HG03342 (cell line): Measurements from ENCODE around the gene PPP4C.

Source experiments
- ATAC-seq: cut with Tn5 transposase; IDR thresholded peaks from one replicate; pipeline ENCODE4 v1.9.1; 2021; ENCODE audit warnings: mild to moderate bottlenecking, moderate library complexity; ENCODE audit not compliant: unreplicated experiment

PPP4C gene

DNA sequence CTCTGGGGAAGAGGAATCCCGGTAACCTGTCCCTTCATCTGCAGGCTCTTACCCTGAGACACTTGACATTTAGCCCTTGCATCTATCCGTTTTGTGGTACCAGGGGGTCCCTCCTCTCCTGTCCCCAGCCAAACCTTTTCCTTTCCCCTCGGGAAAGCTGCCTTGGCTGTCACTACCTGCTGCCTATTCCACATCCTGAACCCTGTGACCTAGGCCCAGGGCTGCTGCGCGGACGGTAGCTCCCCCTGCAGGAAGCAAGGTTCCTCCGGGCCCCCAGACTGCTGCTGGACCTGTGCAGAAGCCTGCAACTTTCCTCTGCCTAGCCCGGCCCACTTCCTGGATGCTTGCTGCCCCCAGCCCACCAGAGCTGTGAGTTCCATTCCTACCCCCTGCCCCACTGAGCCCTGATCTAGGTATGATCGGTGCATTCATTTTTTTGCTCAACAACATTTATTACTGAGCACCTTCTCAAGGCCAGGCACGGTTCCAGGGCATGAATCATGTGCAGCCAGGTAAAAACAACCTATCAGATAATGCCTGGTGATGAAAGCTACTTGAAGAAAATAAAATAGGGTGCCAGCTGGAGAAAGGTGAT is 20.7 kb upstream of the PPP4C start:
- no peak for ATAC-seq

GRCh38 chr16:30060346-30060745 is 15.4 kb upstream of the PPP4C start:
- no peak for ATAC-seq

DNA sequence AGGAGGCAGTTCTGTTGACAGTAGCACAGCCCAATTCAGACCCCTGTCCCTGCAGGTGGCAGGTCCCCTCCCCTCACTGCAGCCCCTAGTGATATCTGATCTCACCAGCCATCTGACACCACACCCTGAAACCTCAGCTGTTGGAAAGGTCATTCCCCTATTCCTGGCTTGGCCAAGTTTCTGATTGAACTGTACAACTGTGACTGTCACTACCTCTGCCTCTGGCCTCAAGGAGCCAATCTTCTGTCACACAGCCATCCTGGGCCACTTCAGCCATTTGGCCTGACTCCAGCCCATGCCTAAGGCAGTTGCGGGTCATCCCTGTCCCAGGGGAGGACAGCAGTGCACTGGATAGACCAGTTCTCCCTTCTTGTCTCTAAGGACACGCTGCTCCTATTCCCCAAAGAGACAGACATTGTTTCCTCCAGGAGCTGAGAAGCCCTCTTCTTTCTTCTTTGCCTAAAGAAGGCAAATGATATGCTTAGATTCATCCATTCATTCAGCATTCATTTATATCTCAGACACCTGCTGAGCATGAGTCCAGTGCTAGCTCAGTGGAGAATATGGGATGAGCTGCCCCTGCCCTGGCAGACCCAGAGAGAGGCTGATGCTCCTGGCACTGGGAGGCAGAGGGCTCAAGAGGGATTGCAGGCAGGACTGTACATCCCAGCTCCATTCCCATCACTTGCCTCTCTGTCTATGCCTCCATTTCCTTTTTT is 14.8 kb upstream of the PPP4C start:
- ATAC-seq, result no peak

- ATAC-seq, result no peak
Observed at GRCh38 chr16:30063278-30063892, 12.4 kb upstream of the PPP4C start.

- ATAC-seq, result no peak
Observed at GRCh38 chr16:30063893-30064728, 11.7 kb upstream of the PPP4C start.

DNA sequence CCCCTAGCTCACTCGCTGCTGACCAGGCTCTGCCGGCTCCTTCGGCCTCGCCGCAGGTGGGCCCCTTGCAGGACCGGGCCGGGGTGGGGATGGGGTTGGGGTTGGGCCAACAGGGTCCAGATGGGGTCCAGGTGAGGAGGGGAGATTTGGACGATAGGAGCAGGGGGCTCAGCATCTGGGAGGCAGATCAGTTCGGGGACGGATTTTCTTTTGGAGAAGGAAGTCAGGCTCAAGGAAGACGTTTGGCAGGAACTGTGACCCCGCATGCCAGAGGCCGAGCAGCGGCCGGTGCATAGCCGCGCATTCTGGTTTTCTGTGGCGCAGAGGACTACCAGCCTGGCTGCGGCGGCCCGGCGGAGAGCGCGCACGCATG is 11.1 kb upstream of the PPP4C start:
- ATAC-seq, result no peak

DNA sequence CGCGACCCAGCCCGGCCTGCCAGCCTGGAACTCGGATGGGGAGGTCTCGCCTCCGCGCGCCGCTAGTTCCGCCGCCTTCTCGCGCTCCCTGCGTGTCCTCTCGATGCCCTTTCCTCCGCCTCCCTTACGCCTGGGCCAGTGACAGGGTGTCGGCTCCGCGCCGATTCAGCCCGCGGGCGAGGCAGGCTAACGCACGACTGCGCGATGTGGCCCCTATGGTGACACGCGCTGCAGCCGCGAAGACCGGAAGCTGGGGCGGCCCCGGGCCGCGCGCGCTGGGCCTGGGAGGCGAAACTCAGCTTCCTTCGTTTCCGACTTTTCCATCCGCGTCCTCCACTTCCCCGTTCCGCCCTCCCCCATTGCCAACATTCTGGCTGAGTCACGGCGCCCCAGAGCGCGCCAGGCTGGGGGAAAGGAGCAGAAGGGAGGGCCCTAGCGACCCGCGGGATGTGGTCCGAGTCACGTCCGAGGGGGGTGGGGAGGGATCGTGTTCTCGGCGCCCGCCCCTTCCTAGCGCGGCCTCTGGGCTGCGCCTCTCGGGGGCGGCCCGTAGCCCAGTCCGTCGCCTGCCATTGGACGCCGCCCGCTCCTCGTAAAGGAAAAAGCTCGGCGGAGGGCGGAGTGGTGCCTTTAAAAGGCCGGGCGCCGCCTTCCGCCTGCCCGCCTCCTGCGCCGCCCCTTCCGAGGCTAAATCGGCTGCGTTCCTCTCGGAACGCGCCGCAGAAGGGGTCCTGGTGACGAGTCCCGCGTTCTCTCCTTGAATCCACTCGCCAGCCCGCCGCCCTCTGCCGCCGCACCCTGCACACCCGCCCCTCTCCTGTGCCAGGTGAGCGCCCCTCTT is 10.5 kb upstream of the PPP4C start, which contains the start of gene ALDOA:
TSS of gene ALDOA (plus strand) at position 659 of the 841 bp plus-strand sequence. CDS start 1,138 bp downstream, outside the sequence.
- ATAC-seq, result peak; percentile 73

- no peak for ATAC-seq
Observed at GRCh38 chr16:30065943-30066760, 9.6 kb upstream of the PPP4C start.

DNA sequence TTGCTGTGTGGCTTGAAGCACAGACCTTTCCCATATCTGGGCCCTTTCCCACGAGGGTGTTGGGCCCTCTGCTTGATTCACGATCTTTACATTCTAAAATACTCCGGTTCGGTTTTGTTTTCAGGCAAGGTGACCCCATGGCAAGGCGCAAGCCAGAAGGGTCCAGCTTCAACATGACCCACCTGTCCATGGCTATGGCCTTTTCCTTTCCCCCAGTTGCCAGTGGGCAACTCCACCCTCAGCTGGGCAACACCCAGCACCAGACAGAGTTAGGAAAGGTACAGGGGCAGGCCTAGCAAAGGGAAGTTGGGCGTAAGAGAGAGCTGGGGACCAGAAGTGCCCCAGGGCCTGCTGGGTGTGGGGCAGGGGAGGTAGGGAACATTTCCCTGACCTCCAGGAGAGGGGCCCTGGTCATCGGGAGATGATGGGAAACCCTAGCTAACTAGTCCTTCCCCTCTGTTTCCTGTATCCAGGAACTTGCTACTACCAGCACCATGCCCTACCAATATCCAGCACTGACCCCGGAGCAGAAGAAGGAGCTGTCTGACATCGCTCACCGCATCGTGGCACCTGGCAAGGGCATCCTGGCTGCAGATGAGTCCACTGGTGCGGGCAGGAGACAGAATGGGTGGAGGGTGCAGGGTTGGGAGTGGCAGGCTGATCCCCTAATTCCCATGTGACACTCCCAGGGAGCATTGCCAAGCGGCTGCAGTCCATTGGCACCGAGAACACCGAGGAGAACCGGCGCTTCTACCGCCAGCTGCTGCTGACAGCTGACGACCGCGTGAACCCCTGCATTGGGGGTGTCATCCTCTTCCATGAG is 8.8 kb upstream of the PPP4C start:
- ATAC-seq, result no peak

- ATAC-seq, result no peak
Observed at GRCh38 chr16:30067584-30067916, 8.2 kb upstream of the PPP4C start.

- ATAC-seq, result no peak
Observed at GRCh38 chr16:30068333-30068732, 7.5 kb upstream of the PPP4C start.

DNA sequence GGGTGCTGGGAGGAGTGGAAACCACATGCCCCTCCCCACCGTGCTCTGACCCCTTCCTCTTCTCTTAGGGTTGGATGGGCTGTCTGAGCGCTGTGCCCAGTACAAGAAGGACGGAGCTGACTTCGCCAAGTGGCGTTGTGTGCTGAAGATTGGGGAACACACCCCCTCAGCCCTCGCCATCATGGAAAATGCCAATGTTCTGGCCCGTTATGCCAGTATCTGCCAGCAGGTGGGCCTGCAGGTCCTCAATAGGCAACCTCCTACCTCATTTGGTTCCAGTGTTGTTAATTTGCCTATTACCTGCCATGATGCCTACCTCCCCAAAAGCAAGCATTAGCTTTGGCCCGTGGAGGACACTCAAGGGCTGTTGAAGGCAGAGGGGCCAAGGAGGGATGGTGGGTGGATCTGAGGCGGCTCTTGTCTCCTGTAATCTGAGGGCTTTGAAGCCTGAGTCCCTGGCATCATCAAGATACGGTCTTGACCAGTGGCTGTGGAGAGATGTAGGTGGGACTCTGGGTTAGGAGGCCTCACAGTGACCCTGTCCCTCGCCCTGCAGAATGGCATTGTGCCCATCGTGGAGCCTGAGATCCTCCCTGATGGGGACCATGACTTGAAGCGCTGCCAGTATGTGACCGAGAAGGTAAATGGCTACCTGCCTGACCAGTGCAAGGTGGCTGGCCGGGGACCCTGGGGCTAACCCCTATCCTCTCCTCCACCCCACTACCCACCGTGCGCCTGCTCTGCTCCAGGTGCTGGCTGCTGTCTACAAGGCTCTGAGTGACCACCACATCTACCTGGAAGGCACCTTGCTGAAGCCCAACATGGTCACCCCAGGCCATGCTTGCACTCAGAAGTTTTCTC is 6.8 kb upstream of the PPP4C start:
- ATAC-seq, result no peak

DNA sequence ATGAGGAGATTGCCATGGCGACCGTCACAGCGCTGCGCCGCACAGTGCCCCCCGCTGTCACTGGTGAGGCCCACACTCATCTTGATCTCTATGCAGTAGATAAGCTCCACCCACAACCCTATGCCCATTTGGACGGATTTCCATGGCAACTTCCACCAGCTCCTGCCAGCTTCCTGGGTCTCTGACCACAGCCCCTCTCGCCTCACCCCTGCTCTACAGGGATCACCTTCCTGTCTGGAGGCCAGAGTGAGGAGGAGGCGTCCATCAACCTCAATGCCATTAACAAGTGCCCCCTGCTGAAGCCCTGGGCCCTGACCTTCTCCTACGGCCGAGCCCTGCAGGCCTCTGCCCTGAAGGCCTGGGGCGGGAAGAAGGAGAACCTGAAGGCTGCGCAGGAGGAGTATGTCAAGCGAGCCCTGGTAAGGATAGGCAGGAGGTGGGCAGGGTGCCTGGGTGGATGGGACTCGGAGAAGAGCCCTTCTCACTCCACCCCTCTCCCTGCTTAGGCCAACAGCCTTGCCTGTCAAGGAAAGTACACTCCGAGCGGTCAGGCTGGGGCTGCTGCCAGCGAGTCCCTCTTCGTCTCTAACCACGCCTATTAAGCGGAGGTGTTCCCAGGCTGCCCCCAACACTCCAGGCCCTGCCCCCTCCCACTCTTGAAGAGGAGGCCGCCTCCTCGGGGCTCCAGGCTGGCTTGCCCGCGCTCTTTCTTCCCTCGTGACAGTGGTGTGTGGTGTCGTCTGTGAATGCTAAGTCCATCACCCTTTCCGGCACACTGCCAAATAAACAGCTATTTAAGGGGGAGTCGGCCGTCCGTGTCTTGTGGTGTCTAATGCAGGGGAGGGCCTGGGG is 6.0 kb upstream of the PPP4C start:
- ATAC-seq, result no peak

GRCh38 chr16:30070490-30070889 is 5.3 kb upstream of the PPP4C start:
- ATAC-seq, result no peak

GRCh38 chr16:30076276-30076791 is 540 bp downstream of the PPP4C start:
- peak; percentile 25 for ATAC-seq

DNA sequence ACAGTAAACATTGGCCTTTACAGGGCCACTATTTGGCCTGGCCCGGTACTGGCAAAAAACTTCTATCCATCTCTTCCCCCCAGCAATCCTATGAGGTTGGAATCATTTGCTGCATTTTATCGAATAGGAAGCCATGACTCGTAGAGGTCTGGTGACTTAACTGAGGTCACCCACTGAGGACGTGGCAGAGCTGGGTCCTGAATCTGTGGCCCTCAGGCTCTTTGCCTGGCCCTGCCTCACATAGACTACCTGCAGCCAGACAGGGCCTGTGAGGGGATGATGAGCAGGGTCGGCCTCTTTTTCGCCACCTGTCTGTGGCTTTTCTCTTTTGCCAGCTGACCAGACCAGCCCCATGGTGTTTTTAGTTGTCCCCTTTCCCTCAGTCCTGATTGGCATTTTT is 1.9 kb downstream of the PPP4C start:
- ATAC-seq, result no peak

GRCh38 chr16:30078744-30079143 is 3.0 kb downstream of the PPP4C start:
- no peak for ATAC-seq
